SK-N-SH treated with all-trans-retinoic acid at 6 μM for 48 hours (cell line): ENCODE results near the gene PLAAT1.

Experiments used
- ATAC-seq: fragments of 200-7000 bp; cut with Tn5 transposase; 3 replicates; pipeline ENCODE4 v1.9.1; 2020; ENCODE audit warnings: mild to moderate bottlenecking, moderate library complexity
- ARNTL ChIP-seq: fragments of 450-650 bp; formaldehyde crosslinking; IDR thresholded peaks from 2 replicates; pipeline ENCODE4 v1.5.0; 2020; ENCODE audit warnings: low read depth, mild to moderate bottlenecking, moderate library complexity, borderline replicate concordance
- BACH2 ChIP-seq: fragments of 250-450 bp; sonication (Bioruptor Pico); IDR thresholded peaks from 2 replicates; pipeline ENCODE4 v1.9.0; 2021; ENCODE audit warnings: mild to moderate bottlenecking, borderline replicate concordance
- CSDC2 ChIP-seq: fragments of 250-450 bp; sonication (Bioruptor Pico); IDR thresholded peaks from 2 replicates; pipeline ENCODE4 v1.5.0; 2020; ENCODE audit warnings: mild to moderate bottlenecking, moderate library complexity
- ESRRG ChIP-seq: fragments of 250-450 bp; sonication (Bioruptor Pico); IDR thresholded peaks from 2 replicates; pipeline ENCODE4 v1.6.1; 2021; ENCODE audit warnings: mild to moderate bottlenecking
- GLIS3 ChIP-seq: fragments of 250-450 bp; sonication (Bioruptor Pico); IDR thresholded peaks from 2 replicates; pipeline ENCODE4 v1.5.0; 2020; ENCODE audit warnings: mild to moderate bottlenecking, moderate library complexity
- ISL1 ChIP-seq: fragments of 250-450 bp; sonication (Bioruptor Pico); IDR thresholded peaks from 2 replicates; pipeline ENCODE4 v2.1.2; 2022; ENCODE audit warnings: mild to moderate bottlenecking, moderate library complexity
- PPARA ChIP-seq: fragments of 250-450 bp; sonication (Bioruptor Pico); IDR thresholded peaks from 2 replicates; pipeline ENCODE4 v1.5.0; 2020; ENCODE audit warnings: mild to moderate bottlenecking, borderline replicate concordance
- RARB ChIP-seq: fragments of 250-450 bp; sonication (Bioruptor Pico); IDR thresholded peaks from 2 replicates; pipeline ENCODE4 v1.8.0; 2021; ENCODE audit warnings: mild to moderate bottlenecking, moderate library complexity
- SNAI2 ChIP-seq: fragments of 250-450 bp; sonication (Bioruptor Pico); IDR thresholded peaks from 2 replicates; pipeline ENCODE4 v1.5.0; 2020; ENCODE audit warnings: mild to moderate bottlenecking, moderate library complexity
- TCF4 ChIP-seq: fragments of 250-450 bp; sonication (Bioruptor Pico); IDR thresholded peaks from 2 replicates; pipeline ENCODE4 v1.8.0; 2021; ENCODE audit warnings: mild to moderate bottlenecking, moderate library complexity, borderline replicate concordance
- TOX ChIP-seq: fragments of 250-450 bp; sonication (Bioruptor Pico); IDR thresholded peaks from 2 replicates; pipeline ENCODE4 v1.8.0; 2021; ENCODE audit warnings: mild to moderate bottlenecking, moderate library complexity, borderline replicate concordance
- ZC3H10 ChIP-seq: fragments of 250-450 bp; sonication (Bioruptor Pico); IDR thresholded peaks from 2 replicates; pipeline ENCODE4 v1.5.1; 2021; ENCODE audit warnings: mild to moderate bottlenecking, moderate library complexity
- ZNF565 ChIP-seq: fragments of 450-650 bp; formaldehyde crosslinking; conservative IDR thresholded peaks from 2 replicates; pipeline ENCODE4 v1.5.0; 2020; ENCODE audit warnings: low read depth, mild to moderate bottlenecking, moderate library complexity
- ZNF70 ChIP-seq: fragments of 450-650 bp; formaldehyde crosslinking; IDR thresholded peaks from 2 replicates; pipeline ENCODE4 v1.5.0; 2020; ENCODE audit warnings: mild to moderate bottlenecking, moderate library complexity
- ZNF8 ChIP-seq: fragments of 450-650 bp; formaldehyde crosslinking; IDR thresholded peaks from 2 replicates; pipeline ENCODE4 v1.5.0; 2020; ENCODE audit warnings: mild to moderate bottlenecking, moderate library complexity
- TF ChIP-seq, protein P1 (sequence below): fragments of 250-450 bp; sonication (Bioruptor Pico); IDR thresholded peaks from 2 replicates; pipeline ENCODE4 v1.5.1; 2021; ENCODE audit warnings: mild to moderate bottlenecking, moderate library complexity
- TF ChIP-seq, protein P2 (sequence below): fragments of 250-450 bp; sonication (Bioruptor Pico); IDR thresholded peaks from 2 replicates; pipeline ENCODE4 v1.8.0; 2020; ENCODE audit warnings: mild to moderate bottlenecking, moderate library complexity, borderline replicate concordance
- TF ChIP-seq, protein P3 (sequence below): fragments of 250-450 bp; sonication (Bioruptor Pico); IDR thresholded peaks from 2 replicates; pipeline ENCODE4 v1.5.0; 2020; ENCODE audit warnings: mild to moderate bottlenecking, moderate library complexity
- TF ChIP-seq, protein P4 (sequence below): fragments of 250-450 bp; sonication (Bioruptor Pico); IDR thresholded peaks from 2 replicates; pipeline ENCODE4 v1.5.1; 2020; ENCODE audit warnings: low read depth, mild to moderate bottlenecking, moderate library complexity
- TF ChIP-seq, protein P5 (sequence below): fragments of 250-450 bp; sonication (Bioruptor Pico); IDR thresholded peaks from 2 replicates; pipeline ENCODE4 v1.8.0; 2021; ENCODE audit warnings: low read depth, mild to moderate bottlenecking, moderate library complexity, borderline replicate concordance

Gene PLAAT1

DNA sequence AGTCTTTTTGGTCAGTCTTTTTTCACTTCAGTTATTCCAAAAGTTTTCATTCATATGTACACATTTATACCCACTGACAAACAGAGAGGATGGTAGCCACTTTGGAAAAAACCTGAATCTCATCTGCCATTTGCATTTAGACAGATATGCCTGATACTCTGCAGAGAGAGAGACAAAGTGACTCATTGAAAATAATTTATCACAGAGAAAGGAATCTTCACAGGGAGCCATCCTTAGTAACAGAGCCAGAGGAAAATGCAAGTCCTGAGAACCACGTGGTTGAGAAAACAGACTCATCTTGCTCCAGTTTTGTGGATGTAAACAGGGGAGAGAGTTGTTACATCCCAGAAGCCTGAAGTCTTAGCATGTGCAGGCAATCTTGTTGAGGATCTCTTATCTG, 28.2 kb upstream of the PLAAT1 start:
- TF ChIP-seq, protein P1, sequence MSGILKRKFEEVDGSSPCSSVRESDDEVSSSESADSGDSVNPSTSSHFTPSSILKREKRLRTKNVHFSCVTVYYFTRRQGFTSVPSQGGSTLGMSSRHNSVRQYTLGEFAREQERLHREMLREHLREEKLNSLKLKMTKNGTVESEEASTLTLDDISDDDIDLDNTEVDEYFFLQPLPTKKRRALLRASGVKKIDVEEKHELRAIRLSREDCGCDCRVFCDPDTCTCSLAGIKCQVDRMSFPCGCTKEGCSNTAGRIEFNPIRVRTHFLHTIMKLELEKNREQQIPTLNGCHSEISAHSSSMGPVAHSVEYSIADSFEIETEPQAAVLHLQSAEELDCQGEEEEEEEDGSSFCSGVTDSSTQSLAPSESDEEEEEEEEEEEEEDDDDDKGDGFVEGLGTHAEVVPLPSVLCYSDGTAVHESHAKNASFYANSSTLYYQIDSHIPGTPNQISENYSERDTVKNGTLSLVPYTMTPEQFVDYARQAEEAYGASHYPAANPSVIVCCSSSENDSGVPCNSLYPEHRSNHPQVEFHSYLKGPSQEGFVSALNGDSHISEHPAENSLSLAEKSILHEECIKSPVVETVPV (CRISPR knock-in tag), result no peak
- no peak for TF ChIP-seq PPARA
- TF ChIP-seq, protein P2, sequence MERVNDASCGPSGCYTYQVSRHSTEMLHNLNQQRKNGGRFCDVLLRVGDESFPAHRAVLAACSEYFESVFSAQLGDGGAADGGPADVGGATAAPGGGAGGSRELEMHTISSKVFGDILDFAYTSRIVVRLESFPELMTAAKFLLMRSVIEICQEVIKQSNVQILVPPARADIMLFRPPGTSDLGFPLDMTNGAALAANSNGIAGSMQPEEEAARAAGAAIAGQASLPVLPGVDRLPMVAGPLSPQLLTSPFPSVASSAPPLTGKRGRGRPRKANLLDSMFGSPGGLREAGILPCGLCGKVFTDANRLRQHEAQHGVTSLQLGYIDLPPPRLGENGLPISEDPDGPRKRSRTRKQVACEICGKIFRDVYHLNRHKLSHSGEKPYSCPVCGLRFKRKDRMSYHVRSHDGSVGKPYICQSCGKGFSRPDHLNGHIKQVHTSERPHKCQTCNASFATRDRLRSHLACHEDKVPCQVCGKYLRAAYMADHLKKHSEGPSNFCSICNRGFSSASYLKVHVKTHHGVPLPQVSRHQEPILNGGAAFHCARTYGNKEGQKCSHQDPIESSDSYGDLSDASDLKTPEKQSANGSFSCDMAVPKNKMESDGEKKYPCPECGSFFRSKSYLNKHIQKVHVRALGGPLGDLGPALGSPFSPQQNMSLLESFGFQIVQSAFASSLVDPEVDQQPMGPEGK (CRISPR knock-in tag), result no peak
- TF ChIP-seq ESRRG (CRISPR knock-in tag), result no peak
- TF ChIP-seq ZC3H10 (CRISPR knock-in tag), result no peak
- TF ChIP-seq TOX (CRISPR knock-in tag), result no peak
- TF ChIP-seq, protein P3, sequence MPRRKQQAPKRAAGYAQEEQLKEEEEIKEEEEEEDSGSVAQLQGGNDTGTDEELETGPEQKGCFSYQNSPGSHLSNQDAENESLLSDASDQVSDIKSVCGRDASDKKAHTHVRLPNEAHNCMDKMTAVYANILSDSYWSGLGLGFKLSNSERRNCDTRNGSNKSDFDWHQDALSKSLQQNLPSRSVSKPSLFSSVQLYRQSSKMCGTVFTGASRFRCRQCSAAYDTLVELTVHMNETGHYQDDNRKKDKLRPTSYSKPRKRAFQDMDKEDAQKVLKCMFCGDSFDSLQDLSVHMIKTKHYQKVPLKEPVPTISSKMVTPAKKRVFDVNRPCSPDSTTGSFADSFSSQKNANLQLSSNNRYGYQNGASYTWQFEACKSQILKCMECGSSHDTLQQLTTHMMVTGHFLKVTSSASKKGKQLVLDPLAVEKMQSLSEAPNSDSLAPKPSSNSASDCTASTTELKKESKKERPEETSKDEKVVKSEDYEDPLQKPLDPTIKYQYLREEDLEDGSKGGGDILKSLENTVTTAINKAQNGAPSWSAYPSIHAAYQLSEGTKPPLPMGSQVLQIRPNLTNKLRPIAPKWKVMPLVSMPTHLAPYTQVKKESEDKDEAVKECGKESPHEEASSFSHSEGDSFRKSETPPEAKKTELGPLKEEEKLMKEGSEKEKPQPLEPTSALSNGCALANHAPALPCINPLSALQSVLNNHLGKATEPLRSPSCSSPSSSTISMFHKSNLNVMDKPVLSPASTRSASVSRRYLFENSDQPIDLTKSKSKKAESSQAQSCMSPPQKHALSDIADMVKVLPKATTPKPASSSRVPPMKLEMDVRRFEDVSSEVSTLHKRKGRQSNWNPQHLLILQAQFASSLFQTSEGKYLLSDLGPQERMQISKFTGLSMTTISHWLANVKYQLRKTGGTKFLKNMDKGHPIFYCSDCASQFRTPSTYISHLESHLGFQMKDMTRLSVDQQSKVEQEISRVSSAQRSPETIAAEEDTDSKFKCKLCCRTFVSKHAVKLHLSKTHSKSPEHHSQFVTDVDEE (CRISPR knock-in tag), result no peak
- TF ChIP-seq ZNF70 (CRISPR knock-in tag), result no peak
- TF ChIP-seq ISL1, result no peak
- TF ChIP-seq, protein P4, sequence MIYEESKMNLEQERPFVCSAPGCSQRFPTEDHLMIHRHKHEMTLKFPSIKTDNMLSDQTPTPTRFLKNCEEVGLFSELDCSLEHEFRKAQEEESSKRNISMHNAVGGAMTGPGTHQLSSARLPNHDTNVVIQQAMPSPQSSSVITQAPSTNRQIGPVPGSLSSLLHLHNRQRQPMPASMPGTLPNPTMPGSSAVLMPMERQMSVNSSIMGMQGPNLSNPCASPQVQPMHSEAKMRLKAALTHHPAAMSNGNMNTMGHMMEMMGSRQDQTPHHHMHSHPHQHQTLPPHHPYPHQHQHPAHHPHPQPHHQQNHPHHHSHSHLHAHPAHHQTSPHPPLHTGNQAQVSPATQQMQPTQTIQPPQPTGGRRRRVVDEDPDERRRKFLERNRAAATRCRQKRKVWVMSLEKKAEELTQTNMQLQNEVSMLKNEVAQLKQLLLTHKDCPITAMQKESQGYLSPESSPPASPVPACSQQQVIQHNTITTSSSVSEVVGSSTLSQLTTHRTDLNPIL (CRISPR knock-in tag), result no peak
- ATAC-seq, result no peak; the same call in 2 of the 3 replicates

DNA sequence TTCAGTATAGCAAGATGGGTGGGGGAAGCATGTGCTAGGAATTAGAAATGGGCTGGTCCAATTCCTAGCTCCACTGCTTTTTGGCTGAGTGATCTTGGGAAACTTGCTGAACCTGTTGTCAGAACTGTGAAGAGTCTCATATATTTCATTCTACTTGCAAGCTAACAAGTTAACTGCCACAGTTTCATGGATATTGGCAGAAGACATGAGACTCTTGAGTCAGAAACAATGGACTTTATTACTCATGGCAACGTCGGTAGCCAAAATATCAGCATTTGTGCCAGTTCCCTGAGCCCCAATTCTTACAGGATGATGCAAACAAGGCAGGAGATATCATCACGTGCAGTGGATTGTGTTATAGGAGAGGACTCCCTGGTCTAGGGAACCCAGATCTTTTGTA, 26.6 kb upstream of the PLAAT1 start:
- no peak for TF ChIP-seq CSDC2 (CRISPR knock-in tag)
- no peak for TF ChIP-seq BACH2 (CRISPR knock-in tag)
- TF ChIP-seq SNAI2, result no peak
- TF ChIP-seq TOX (CRISPR knock-in tag), result no peak
- TF ChIP-seq TCF4 (CRISPR knock-in tag), result no peak
- TF ChIP-seq ZNF8 (CRISPR knock-in tag), result no peak
- no peak for TF ChIP-seq PPARA
- no peak for TF ChIP-seq ZNF565
- TF ChIP-seq ESRRG (CRISPR knock-in tag), result no peak
- TF ChIP-seq ZNF70 (CRISPR knock-in tag), result no peak
- TF ChIP-seq, protein P3 (CRISPR knock-in tag), result no peak
- no peak for TF ChIP-seq GLIS3 (CRISPR knock-in tag)
- TF ChIP-seq, protein P5, sequence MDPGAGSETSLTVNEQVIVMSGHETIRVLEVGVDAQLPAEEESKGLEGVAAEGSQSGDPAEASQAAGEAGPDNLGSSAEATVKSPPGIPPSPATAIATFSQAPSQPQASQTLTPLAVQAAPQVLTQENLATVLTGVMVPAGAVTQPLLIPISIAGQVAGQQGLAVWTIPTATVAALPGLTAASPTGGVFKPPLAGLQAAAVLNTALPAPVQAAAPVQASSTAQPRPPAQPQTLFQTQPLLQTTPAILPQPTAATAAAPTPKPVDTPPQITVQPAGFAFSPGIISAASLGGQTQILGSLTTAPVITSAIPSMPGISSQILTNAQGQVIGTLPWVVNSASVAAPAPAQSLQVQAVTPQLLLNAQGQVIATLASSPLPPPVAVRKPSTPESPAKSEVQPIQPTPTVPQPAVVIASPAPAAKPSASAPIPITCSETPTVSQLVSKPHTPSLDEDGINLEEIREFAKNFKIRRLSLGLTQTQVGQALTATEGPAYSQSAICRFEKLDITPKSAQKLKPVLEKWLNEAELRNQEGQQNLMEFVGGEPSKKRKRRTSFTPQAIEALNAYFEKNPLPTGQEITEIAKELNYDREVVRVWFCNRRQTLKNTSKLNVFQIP (CRISPR knock-in tag), result no peak
- TF ChIP-seq, protein P4 (CRISPR knock-in tag), result no peak
- TF ChIP-seq ZC3H10 (CRISPR knock-in tag), result no peak
- no peak for TF ChIP-seq ARNTL (CRISPR knock-in tag)
- TF ChIP-seq RARB, result no peak
- TF ChIP-seq, all 23 proteins: peak for 0
- ATAC-seq, result no peak
